ENCODE data around the gene DPEP3. TPM values are rescaled to one million over a fixed set of nuclear protein-coding genes. Genes with fewer than 3 reads are reported as not detected.

DPEP3 gene
- total and polyA plus RNA-seq, 4 donors = 0.16 to 0.51 (median 0.40) TPM; not detected in 1

GRCh38 chr16:67943619-67944504, 36.4 kb downstream of the DPEP3 start, which contains the start of gene LCAT:
Gene LCAT, minus strand, starts transcription at chr16:67944120. Its CDS starts 19 bp downstream, at chr16:67944101.
- Histone ChIP-seq H3K27ac (ENCODE audit: low read depth in 1 of 2, low read length in 1 of 2) (peak within 1 kb of the TSS; percentile 24 to 69), H3K9ac (ENCODE audit: insufficient read depth in 1 of 2, low read length in 2 of 2) (no peak within 1 kb of the TSS), H3K27me3 (ENCODE audit: control insufficient read depth in 3 of 3, insufficient read depth in 3 of 3, low read length in 2 of 3) (no peaks in the 10 kb centered on the region), H3K36me3 (ENCODE audit: control insufficient read depth in 4 of 4, insufficient read depth in 4 of 4, low read length in 4 of 4) (peaks cover 15 to 83% (median 42%) of the 10 kb centered on the region in 4 donors), H3K4me1 (ENCODE audit: control insufficient read depth in 5 of 5, insufficient read depth in 5 of 5, low read length in 5 of 5) (peaks cover 0 to 10% (median 0%) of the 10 kb centered on the region in 5 donors), H3K9me3 (ENCODE audit: control insufficient read depth in 4 of 4, insufficient read depth in 3 of 4, low read length in 3 of 4) (no peaks in the 10 kb centered on the region), H3K4me3 (no peak within 1 kb of the TSS)
- ATAC-seq (ENCODE audit: insufficient read depth, low FRiP score) (no peak), DNase-seq (peak; percentile 39 to 59 (median 46))
- TF ChIP-seq, protein P1, sequence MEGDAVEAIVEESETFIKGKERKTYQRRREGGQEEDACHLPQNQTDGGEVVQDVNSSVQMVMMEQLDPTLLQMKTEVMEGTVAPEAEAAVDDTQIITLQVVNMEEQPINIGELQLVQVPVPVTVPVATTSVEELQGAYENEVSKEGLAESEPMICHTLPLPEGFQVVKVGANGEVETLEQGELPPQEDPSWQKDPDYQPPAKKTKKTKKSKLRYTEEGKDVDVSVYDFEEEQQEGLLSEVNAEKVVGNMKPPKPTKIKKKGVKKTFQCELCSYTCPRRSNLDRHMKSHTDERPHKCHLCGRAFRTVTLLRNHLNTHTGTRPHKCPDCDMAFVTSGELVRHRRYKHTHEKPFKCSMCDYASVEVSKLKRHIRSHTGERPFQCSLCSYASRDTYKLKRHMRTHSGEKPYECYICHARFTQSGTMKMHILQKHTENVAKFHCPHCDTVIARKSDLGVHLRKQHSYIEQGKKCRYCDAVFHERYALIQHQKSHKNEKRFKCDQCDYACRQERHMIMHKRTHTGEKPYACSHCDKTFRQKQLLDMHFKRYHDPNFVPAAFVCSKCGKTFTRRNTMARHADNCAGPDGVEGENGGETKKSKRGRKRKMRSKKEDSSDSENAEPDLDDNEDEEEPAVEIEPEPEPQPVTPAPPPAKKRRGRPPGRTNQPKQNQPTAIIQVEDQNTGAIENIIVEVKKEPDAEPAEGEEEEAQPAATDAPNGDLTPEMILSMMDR (IDR thresholded peaks at IDR 0.05; ENCODE audit: control extremely low read depth, extremely low read depth) = no peak
- WGBS, 2 donors = 76 to 79% methylated on average over 23 of the region's 23 CpGs

DNA sequence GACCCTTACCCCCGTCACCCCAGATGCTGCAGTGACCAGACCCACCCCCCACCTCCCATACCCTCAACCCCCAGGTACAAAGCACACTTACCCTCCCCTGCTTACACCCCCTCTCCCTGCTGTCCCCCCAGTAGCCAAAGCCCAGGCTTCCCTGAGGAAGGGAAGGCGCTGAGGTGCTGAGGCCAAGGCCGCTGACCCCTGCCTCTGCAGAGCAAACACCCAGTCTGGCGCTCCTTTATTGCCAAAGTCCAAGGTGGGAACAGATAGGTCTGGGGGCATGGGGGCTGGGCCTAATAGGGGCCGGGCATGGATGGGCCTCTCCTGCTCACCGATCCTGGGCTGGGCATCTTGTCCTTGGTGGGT, 37.1 kb downstream of the DPEP3 start:
- Histone ChIP-seq H3K4me3 (no peak overlapping the region), H3K4me1 (ENCODE audit: control insufficient read depth in 5 of 5, insufficient read depth in 5 of 5, low read length in 5 of 5) (peaks cover 0 to 10% (median 0%) of the 10 kb centered on the region in 5 donors), H3K27me3 (ENCODE audit: control insufficient read depth in 3 of 3, insufficient read depth in 3 of 3, low read length in 2 of 3) (no peaks in the 10 kb centered on the region), H3K36me3 (ENCODE audit: control insufficient read depth in 4 of 4, insufficient read depth in 4 of 4, low read length in 4 of 4) (peaks cover 10 to 77% (median 40%) of the 10 kb centered on the region in 4 donors), H3K9ac (ENCODE audit: insufficient read depth in 1 of 2, low read length in 2 of 2) (no peak overlapping the region), H3K9me3 (ENCODE audit: control insufficient read depth in 4 of 4, insufficient read depth in 3 of 4, low read length in 3 of 4) (no peaks in the 10 kb centered on the region), H3K27ac (ENCODE audit: low read depth in 1 of 2, low read length in 1 of 2) (peak overlapping the region in 1 of 2 donors; percentile 69)
- WGBS, 2 donors = 91 to 98% methylated on average over 6 of the region's 6 CpGs
- TF ChIP-seq, protein P1 (IDR thresholded peaks at IDR 0.05; ENCODE audit: control extremely low read depth, extremely low read depth) = no peak
- ATAC-seq (ENCODE audit: insufficient read depth, low FRiP score) (no peak), DNase-seq (no peak)

DNA sequence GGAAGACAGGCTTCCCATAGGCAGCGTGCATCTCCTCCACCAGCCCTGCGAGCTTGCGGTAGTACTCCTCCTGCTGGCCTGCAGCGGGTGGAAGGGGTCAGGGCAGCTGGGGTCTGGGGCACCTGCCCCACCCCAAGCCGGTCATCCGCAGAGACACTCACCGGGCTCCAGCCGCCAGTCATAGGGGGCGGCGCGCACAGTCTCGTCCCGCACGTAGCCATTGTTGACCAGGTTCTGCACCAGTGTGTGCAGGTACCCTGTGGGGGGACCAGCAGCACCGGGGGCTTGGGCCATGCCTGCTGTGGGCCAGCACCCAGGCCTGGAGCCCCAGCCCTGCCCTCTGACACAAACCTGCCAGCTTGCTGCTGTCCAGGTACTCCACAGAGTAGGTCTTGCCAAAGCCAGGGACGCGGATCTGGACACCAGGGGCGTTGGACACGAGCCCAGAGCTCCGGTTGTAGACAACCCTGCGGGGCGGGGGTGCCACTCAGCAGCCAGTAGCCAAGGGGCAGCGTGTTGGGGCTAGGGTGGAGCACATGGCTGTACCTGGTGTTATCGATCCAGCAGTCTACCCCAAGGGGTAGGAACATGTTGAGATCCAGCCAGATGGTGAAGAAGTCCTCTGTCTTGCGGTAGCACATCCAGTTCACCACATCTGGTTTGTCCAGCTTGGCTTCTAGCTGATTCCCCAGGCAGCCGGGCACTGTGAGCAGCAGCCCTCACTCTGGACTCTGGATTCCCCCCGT, 37.6 kb downstream of the DPEP3 start:
- Histone ChIP-seq H3K36me3 (ENCODE audit: control insufficient read depth in 4 of 4, insufficient read depth in 4 of 4, low read length in 4 of 4) (peaks cover 7 to 71% (median 37%) of the 10 kb centered on the region in 4 donors), H3K27ac (ENCODE audit: low read depth in 1 of 2, low read length in 1 of 2) (peak overlapping the region in 1 of 2 donors; percentile 6), H3K9ac (ENCODE audit: insufficient read depth in 1 of 2, low read length in 2 of 2) (no peak overlapping the region), H3K4me1 (ENCODE audit: control insufficient read depth in 5 of 5, insufficient read depth in 5 of 5, low read length in 5 of 5) (peaks cover 0 to 10% (median 0%) of the 10 kb centered on the region in 5 donors), H3K4me3 (no peak overlapping the region), H3K27me3 (ENCODE audit: control insufficient read depth in 3 of 3, insufficient read depth in 3 of 3, low read length in 2 of 3) (no peaks in the 10 kb centered on the region), H3K9me3 (ENCODE audit: control insufficient read depth in 4 of 4, insufficient read depth in 3 of 4, low read length in 3 of 4) (no peaks in the 10 kb centered on the region)
- DNase-seq (no peak), ATAC-seq (ENCODE audit: insufficient read depth, low FRiP score) (no peak)
- 89 to 90% methylated on average over 27 of the region's 27 CpGs for WGBS, 2 donors
- TF ChIP-seq, protein P1 (IDR thresholded peaks at IDR 0.05; ENCODE audit: control extremely low read depth, extremely low read depth) = no peak

Data from lung (tissue), 12 donors.